ENCODE measurements around the gene RUFY3.
"Not testable (repeated sequence)": the region's sequence is repeated elsewhere in the genome, so short reads cannot be mapped to it uniquely, and the experiment has no call there.

The RUFY3 gene

DNA sequence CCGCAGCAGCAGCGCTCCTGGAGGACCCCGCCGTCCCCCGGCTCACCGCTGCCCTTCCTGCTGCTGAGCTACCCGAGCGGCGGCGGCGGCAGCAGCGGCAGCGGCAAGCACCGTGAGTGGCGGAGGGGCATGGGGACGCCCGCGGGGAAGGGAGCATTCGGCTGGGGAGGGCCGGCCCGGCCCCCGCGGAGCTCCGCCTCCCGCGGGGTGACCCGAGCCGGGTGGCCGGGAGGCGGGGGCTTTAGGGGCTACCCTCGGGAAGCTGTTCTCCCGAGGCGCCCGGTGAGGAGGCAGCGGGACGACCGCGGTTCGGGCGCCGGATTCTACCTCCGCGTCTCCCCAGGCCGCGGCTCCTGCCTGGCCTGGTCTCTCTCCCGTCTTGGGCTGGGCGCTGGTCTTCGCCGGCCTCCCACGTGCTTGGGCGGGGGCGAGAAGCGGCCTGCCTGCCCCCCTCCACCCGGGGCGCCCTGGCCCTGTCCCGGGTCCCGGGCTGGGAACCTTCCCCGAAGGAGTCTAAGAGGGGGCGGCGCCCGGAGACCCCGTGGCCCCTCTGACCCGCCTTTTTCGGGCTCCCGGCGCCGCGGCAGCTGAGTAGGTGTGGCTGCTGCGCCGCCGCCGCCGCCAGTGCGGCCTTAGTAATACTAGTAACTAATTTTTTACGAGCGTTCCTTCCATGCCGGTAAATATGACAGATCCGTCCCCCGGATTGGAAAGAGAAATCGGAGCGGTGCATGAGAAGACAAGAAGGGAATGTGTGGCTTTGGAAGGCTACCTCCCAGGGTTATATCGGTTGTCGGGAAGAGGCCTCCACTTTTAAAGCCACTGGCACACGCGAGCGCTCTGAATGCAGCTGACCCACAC is 16.4 kb upstream of the RUFY3 start:
- DNase-seq (ENCODE audit: low spot score), result peak; percentile 67

DNA sequence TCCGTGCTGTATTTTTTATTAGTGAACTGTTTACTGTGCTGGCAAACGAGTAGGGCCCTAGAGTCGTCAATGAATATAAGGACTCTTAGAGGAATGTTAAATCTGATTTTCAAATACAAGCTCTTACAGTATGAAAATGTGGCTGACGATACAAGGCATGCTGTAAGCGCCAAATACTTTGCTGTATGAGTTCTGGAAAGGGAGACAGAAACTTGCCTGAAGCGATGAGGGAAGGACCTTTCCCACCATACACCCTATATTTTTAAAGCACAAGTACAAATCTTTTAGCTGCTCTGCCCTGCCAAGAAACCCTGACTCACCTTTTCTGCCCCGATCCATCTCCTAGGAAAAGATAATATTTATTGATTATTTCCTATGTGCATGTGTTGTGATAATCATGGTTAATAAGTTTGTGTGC is 15.7 kb upstream of the RUFY3 start:
- DNase-seq (ENCODE audit: low spot score), result no peak

DNA sequence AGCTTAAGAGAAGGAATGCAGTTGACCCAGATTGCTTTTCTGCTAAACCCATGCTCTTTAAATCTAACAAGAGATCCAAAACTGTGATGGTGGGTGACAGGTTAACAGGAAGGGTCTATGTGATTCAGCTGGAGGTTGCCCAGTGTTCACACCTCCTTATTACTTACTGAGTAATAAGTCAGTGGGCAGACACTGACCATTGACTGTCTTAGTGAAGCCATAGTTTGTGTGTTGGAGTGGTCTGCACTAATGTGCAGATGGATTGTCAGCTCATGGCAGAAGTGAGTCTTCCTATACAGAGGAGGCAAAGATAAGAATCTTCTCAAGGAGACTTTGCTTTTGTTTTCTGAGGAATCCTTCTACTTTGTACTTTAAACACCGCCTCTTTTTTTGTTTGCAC is 15.2 kb upstream of the RUFY3 start:
- DNase-seq (ENCODE audit: low spot score), result no peak

DNA sequence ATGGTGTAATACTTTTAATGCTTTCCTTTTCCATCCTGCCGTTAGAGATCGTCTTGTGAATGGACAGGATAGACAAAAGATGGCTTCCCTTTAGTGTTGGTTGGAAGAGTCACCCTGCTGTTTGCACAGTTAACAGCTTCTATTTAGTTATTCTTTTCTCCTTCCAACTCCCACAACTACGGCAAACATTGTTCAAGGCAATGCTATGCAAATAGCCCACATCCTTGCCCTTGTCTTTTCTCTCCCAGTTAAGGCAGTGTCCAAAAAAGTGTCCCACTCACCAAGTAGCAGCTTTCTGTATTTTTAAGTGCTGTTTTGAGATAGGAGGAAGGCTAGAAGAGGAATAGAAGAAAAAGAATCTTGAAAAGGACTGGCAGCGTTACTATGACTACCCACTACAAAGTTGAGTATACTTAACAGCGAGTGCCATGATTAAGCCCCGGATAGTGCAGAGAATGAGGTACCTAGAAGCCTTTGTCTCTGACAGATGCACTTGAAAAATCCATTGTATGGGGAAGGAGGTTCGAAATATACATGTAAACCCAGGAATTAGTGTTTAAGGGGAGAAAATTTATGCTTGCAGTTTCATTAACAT is 12.1 kb upstream of the RUFY3 start:
- no peak for DNase-seq (ENCODE audit: low spot score)

DNA sequence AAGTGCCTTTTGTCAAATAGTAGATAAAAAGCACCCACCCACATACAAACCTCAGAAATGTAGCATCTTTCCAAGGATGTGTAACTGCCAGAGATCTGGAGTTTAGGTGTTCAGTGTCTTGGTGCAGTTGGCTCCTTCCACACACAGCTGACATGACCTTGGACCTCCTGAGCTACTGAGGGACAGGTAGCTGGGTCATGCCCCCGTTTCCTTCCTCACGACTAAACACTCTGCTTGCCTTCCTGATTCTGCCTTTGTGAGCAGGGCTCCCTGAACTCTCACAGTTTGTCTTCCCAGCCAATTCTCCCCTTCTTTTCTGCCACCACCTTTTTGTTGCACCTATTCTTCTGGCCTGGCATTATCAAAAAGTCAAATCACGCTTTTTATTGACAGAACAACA is 10.2 kb upstream of the RUFY3 start:
- no peak for DNase-seq (ENCODE audit: low spot score)

DNA sequence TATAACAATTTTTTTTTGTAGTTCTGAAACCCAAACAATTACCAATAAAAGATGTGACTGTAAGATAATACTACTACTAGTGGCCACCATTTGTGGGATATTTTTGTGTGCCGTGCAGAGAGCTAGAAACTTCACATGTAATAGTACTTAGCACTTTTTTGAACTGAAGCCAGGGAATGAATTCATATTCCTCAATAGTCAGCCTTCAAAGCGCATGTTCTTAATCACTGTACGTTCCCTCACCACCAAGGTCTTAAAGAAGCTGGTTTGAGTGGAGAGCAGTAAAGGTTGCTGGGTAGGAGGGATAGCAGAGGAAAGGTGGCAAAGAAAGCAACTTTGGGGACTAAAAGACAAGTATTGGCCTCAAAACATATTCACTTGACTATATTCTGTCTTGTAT is 9.6 kb upstream of the RUFY3 start:
- DNase-seq (ENCODE audit: low spot score), result no peak

DNA sequence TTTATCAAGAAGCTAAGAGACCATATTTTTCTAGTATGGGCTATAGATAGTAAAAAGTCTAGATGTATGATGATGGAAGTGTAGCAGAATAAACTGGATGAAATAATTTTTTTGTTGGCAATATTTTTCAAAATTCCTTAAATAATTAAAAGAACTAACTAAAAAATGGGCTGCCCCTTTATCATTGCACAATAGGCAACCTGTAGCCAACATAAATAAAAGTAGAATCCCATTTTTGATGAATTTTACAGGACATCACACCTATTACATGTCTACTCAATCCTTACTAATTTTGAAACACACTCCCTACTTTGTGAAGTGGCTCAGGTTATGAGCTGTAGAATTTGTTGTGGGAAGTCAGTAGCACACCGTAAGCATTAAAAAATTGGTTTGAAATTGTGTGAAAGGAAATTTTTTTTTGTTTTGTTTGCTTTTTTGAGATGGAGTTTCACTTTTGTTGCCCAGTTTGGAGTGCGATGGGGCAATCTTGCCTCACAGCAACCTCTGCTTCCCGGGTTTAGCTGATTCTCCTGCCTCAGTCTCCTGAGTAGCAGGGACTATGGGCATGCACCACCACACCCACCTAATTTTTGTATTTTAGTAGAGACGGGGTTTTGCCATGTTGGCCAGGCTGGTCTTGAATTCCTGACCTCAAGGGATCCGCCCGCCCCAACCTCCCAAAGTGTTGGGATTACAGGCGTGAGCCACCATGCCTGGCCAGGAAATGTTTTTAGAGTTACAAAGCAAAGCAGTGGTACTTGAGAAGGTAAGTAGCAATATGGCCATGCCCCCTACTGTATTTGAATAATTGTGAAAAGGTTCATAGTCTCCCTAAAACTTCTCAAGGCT is 8.9 kb upstream of the RUFY3 start:
- no peak for DNase-seq (ENCODE audit: low spot score)

DNA sequence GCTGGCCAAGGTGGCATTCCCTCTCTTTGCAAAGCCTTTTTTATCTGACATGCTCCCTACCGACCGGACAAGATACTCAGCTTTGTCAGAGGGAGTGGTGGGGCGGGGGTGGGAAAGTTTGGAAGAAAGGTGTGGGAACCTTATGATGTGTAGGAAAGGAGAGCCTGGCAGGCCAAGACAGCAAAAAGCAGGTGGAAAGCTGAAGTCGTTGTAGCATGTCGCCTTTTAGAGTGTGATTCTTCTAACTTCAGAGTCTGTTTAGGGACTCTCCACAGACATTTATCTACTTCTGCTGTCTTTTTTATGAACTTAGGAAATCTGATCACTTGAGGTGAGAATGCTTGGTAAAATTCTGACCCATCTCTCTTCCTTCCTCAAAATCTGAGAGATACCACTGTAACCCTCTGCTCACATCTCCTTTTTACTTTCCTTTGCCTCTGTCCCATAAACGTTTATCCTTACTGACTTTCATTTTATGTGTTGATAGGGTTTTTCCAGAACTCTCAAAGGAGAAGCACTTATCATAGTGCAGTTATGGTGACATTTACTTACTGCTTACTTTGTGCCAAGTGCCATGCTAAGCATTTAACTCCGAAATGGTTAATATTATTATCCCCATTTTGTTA is 8.2 kb upstream of the RUFY3 start:
- no peak for DNase-seq (ENCODE audit: low spot score)

DNA sequence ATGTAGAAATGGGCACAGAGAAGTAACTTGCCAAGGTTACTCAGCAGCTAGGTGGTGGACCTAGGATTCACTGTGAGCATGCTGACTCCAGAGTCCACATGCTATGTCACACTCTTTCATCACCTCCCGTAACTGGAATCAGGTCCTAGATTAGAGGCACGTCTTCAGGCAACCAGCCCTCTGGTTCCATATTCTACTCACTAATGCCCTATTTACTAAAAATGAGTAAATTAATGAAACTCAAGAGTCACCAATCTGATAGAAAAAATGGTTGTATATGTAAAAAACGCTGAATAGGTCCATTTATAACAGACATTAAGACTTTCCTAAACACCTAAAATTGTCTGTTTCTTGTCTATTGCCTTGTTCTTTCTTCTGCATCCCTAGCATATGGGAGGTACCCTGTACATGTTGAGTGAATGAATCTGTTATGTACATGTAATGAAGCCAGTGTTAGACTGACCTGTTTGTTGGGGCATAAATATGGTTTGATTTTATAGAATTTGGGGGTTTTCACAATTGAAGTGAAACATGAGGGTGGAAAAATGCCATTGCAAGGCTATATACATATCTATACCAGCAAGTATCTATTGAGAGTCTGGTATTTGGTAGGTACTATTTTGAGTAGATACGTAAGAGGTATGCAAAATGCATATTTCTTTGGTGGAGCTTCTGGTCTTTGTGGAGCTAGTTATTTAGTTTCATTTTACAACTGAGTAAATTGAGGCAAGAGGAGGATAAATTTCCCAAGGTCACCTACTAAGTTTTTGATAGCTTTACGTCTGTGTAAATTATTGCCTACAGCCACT is 7.5 kb upstream of the RUFY3 start:
- DNase-seq (ENCODE audit: low spot score), result no peak

DNA sequence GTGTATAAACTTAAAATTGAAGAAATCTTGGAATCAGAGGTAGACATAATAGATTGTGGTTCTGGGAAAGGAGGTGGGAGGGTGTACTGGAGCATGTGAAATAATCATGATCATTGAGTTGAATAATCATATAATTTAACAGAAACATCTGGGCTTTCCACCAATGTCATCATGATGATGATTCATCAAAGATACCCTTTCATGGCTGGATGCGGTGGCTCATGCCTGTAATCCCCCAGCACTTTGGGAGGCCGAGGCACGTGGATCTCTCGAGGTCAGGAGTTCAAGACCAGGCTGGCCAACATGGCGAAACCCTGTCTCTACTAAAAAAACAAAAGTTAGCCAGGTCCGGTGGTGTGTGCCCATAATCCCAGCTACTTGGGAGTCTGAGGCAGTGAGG is 6.7 kb upstream of the RUFY3 start:
- no peak for DNase-seq (ENCODE audit: low spot score)

DNA sequence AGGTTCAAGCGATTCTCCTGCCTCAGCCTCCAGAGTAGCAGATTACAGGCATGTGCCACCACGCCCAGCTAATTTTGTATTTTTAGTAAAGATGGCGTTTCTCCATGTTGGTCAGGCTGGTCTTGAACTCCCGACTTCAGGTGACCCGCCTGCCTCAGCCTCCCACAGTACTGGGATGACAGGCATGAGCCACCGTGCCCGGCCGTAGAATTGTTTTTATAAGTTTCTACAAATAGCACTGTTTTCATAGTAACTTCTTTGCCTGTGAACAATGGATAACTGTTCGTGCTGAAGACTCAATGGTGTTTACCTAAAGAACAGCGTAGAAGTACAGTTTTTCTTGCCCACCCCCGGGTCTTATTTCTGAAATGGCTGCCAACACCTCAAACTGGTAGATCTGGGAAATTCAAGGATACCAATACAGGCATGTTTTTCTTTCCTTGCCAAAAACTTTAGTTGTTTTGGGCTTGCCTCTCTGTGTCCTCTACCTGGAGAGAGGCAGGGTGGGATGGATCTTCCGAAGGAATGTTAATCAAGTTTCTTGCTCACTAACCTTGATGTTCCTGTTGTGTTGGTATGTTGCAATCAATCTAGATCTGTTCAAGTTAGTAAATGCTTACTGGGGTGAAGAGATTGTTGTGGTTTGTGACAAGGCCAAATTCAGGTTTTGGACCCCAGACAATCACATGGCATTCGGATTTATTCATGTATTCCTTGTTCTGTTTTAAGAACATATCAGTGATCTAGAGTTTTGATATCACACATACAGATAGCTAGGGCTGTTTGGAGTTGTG is 2.8 kb upstream of the RUFY3 start:
- DNase-seq (ENCODE audit: low spot score), result no peak

DNA sequence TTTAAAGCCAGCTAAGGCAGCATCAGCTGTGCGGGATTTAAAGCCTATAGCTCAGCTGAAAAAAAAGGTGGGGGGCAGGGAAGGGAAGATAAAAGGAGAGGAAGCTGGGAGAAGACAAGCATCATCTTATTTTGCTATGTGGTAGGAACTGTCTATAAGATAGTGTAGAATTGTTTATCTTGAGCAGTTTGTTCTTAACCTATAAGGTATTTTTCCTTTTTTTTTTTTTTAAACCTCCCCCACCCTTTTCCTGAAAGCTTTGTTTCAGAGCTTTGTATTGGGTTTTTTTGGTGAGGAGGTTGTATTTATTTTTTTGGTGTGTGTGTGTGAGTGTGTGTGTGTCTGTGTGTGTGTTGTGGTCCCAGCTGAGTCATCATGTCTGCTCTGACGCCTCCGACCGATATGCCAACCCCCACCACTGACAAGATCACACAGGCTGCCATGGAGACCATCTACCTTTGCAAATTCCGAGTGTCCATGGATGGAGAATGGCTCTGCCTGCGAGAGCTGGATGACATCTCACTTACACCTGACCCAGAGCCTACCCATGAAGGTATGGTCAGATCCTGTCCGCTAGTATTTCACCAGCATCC is 531 bp downstream of the RUFY3 start:
- peak; percentile 63 for DNase-seq (ENCODE audit: low spot score)

DNA sequence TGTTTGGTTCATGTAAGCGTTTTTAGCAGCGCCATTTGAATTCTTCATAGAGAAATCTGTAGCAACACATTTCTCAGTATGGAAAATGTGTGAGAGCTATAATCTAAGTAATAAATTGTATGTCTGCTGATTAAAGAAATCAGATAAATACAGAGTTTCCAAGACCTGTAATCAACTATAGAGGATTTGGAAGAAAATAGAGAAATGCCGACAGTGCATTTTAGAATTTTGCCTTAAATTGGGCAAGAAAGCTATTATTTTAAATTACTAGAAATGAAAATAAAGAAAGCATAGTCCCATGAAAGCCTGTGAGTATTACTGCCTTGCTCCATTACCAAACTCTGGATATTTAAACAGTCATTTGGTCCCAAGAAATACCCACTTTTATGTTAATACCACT is 2.7 kb downstream of the RUFY3 start:
- DNase-seq (ENCODE audit: low spot score), result no peak

DNA sequence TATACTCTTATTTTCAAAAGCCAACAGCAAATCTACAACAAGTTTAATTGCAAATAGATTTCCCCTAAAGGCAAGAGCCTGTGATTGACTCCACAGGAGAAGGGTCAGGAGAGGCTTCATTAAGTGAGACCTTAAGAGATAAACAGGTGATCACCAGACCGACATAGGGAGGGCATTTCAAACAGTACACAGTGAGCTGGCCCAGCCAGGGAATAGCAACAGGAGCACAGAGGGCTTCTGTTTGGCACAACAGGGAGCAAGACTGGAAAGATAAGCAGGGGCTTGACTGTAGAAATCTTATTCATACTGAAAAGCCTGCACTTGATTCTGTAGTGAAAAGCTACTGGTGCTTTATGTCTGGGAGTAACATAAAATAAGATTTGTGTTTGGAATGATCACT is 3.9 kb downstream of the RUFY3 start:
- no peak for DNase-seq (ENCODE audit: low spot score)

DNA sequence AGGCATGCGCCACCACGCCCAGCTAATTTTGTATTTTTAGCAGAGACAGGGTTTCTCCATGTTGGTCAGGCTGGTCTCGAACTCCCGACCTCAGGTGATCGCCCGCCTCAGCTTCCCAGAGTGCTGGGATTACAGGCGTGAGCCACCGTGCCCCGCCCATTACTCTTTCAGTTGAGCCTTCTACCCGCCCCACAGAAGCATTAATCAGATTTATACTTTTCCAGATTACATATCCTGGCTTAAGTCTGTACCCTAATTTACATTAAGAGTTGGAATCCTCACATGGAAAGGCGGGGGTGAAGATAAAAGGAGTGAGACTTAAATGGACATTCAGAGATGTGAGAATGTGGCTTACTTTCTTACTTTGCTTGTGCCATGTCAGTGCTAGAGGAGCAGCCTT is 4.8 kb downstream of the RUFY3 start:
- not testable (repeated sequence) for DNase-seq (ENCODE audit: low spot score)

DNA sequence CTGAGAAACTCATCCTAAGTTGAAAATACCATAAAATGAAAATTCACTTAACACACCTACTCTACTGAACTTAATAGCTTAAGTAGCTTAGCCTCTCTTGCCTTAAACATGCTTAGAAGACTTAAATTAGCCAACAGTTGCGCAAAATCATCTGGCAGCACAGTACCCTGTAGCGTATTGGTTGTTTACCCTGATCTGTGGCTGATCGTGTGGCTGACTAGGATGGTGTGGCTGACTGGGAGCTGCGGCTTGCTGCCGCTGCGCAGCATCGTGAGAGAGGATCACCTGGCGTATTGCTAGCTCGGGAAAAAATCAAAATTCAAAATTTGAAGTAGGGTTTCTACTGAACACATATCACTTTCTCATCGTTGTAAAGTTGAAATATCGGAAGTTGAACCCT is 6.3 kb downstream of the RUFY3 start:
- DNase-seq (ENCODE audit: low spot score), result peak; percentile 21

DNA sequence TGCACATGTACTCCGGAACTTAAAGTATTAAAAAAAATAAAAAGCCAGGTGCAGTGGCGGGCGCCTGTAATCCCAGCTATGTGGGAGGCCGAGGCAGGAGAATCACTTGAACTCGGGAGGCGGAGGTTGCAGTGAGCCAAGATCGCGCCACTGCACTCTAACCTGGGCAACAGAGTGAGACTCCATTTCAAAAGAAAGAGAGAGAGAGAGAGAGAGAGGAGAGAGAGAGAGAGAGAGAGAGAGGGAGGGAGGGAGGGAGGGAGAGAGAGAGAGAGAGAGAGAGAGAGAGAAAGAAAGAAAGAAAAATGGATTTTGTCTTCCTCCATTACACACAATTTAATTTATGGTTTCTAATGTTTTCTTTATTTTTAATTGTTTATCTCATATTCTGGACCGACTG is 11.1 kb downstream of the RUFY3 start:
- DNase-seq (ENCODE audit: low spot score), result not testable (repeated sequence)

DNA sequence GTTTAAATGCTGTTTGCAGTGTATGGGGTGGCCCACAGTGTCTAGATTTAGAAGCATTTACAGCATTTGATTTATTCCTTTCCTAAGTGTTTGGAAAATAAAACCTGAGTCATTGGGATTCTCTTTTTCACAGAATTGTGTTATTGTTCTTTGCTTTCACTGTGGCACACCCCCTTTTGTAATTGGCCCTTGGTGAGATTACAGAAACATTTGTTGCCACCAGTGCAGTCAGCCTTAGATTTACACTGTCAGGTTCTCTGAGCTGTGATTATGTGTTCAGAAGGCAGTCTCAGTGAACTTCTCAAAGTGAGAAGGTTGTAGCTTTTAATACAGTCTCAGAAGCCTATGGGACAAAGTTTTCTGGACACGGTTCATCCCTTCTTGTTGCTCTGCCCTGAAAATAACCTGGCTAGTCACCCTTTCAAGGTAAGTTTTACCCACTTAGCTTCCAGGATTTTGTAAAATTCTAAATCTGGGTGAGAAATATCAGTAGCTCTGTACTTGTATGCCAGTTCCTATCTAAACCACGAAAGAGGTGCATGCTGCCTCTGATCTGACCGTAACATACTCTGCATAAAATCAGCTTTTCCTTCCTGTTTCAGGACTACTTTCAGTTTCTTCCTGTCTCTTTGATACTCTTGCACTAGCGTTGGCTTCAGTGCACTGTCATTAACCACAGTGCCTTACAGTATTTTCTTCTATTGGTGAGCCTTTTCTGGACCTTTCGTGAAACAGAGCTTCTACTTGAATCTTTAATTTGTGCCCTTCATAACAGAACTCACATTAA is 12.6 kb downstream of the RUFY3 start:
- DNase-seq (ENCODE audit: low spot score), result peak; percentile 20

DNA sequence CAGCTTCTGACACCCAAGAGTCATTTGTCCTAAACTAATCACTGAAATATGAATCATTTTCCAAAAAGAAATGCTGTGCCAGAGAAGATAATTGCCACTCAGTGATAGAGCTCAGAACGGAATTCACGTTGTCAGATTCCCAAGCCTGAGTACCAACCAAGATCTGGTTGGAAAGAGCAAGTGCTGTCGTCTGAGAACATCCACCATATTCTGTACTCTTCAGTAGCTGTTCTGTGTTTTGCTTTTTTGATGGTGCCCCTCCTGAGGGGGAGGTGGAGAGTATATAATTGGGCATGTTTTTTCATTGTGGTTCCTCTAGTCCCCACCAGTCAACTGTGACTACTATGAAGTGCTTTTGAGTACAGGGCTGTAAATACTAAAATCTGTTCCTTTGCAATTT is 13.2 kb downstream of the RUFY3 start:
- DNase-seq (ENCODE audit: low spot score), result no peak

DNA sequence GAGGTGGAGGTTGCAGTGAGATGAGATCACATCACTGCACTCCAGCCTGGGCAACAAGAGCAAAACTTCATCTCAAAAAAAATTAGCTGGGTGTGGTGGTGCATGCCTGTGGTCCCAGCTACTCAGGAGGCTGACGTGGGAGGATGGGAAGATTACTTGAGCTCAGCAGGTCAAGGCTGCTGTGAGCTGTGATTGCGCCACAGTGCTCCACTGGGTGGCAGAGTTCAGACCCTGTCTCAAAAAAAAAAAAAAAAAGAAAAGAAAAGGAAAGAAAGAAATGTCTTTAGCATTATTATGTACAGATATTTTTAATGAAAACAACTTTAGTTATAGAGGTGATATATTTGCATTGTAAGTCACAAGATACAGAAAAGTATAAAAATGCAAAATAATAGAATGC is 14.2 kb downstream of the RUFY3 start:
- DNase-seq (ENCODE audit: low spot score), result peak; percentile 28

Measured in cerebellar cortex (tissue), 1 donor.